ENCODE results near the gene GANAB. TPM values are rescaled to one million over a fixed set of nuclear protein-coding genes. Genes with fewer than 3 reads are reported as not detected.

Gene GANAB
- total and polyA plus RNA-seq, 2 of the 13 experiments (the other 11 are each of a cell fraction or from before 2014, with no cell fraction given) = 99.5 to 234 TPM

- TF ChIP-seq ZNF512B (CRISPR knock-in tag; IDR thresholded peaks at IDR 0.05; ENCODE audit: borderline replicate concordance) (no peak), ZNF431 (CRISPR knock-in tag; IDR thresholded peaks at IDR 0.05; ENCODE audit: borderline replicate concordance, low read depth) (no peak), ZBTB4 (CRISPR knock-in tag; IDR thresholded peaks at IDR 0.05; ENCODE audit: borderline replicate concordance) (peak; percentile 58; the same call in 1 of the 2 replicates), MXI1 (IDR thresholded peaks at IDR 0.05; ENCODE audit: borderline replicate concordance, low read depth, low read length) (peak; percentile 77; the same call in 2 of the 3 replicates), CBX1 (IDR thresholded peaks at IDR 0.05; ENCODE audit: low read depth) (peak; percentile 81), GATAD2A (CRISPR knock-in tag; IDR thresholded peaks at IDR 0.05) (peak; percentile 72; the same call in 1 of the 2 replicates), RNF2 (conservative IDR thresholded peaks at IDR 0.05; ENCODE audit: low read depth) (no peak), TCF7L2 (IDR thresholded peaks at IDR 0.05; ENCODE audit: low read depth, low read length) (no peak), TIGD3 (CRISPR knock-in tag; IDR thresholded peaks at IDR 0.05; ENCODE audit: borderline replicate concordance) (no peak), ZNF709 (CRISPR knock-in tag; IDR thresholded peaks at IDR 0.05) (0 out of 2 replicates have a peak, but pooled peaks have one; percentile 31), ZNF800 (CRISPR knock-in tag; IDR thresholded peaks at IDR 0.05) (no peak), FOSL1 (CRISPR knock-in tag; IDR thresholded peaks at IDR 0.05; ENCODE audit: borderline replicate concordance) (no peak), IRX3 (CRISPR knock-in tag; IDR thresholded peaks at IDR 0.05; ENCODE audit: borderline replicate concordance, low read depth) (no peak), ZNF598 (CRISPR knock-in tag; IDR thresholded peaks at IDR 0.05; ENCODE audit: borderline replicate concordance) (peak; percentile 74), MED1 (CRISPR knock-in tag; IDR thresholded peaks at IDR 0.05) (peak; percentile 57; the same call in 1 of the 2 replicates), ZNF3 (CRISPR knock-in tag; IDR thresholded peaks at IDR 0.05) (no peak), ZNF543 (CRISPR knock-in tag; IDR thresholded peaks at IDR 0.05) (peak; percentile 85), SMAD3 (CRISPR knock-in tag; IDR thresholded peaks at IDR 0.05) (peak; percentile 84)
Measured at GRCh38 chr11:62678770-62679696, 32.6 kb upstream of the GANAB start, which contains the start of gene UBXN1 (continued).
